ENCODE measurements around the gene DCLK2.
"Not testable (repeated sequence)": the region's sequence is repeated elsewhere in the genome, so short reads cannot be mapped to it uniquely, and the experiment has no call there.

Gene DCLK2

DNA sequence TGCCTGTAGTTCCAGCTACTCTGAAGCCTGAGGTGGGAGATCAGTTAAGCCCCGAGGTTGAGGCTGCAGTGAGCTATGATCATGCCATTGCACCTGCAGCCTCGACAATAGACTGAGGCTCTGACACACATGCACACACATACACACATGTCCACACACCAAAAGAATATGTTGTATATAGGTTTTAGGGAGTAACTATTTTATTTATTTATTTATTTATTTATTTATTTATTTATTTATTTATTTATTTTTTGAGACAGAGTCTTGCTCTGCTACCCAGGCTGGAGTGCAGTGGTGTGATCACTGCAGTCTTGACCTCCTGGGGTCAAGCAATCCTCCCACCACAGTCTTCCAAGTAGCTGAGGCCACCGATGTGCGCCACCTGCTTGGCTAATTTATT is 78.3 kb downstream of the DCLK2 start:
- no peak for DNase-seq

DNA sequence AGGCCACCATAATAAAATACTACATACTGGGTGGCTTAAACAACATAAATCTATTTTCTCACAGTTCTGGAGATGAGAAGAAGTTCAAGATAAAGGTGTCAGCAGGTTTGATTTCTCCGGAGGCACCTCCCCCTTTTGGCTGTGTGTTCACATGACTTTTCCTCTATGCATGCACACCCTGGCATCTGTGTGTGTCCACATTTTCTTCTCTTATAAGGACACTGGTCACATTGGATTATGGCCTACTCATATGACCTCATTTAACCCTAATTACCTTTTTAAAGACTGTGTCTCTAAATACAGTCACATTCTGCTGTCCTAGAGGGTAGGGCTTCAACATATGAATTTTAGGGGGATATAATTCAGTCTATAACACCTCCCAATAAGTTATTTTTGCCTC is 79.8 kb downstream of the DCLK2 start:
- DNase-seq = no peak

- no peak for DNase-seq
Measured at GRCh38 chr4:150160473-150160872, 82.2 kb downstream of the DCLK2 start.

DNA sequence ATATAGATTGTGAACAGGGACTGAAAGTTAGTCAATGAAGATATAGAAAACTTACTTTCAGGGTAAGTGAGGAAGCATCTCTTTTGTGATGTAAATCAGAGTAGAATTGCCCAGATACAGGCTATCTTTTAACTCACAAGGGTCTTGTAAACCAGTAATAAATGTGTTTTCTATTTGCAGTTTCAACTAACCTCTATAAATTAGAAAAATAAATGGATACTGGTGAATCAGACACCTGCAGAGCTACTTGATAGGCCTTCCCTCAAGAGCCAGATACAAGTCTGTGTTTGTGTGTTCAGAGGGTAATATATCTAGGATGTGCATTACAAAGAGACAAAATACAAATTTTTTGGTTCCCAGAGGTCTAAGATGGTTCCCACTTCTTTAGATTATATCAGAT is 82.9 kb downstream of the DCLK2 start:
- no peak for DNase-seq

DNA sequence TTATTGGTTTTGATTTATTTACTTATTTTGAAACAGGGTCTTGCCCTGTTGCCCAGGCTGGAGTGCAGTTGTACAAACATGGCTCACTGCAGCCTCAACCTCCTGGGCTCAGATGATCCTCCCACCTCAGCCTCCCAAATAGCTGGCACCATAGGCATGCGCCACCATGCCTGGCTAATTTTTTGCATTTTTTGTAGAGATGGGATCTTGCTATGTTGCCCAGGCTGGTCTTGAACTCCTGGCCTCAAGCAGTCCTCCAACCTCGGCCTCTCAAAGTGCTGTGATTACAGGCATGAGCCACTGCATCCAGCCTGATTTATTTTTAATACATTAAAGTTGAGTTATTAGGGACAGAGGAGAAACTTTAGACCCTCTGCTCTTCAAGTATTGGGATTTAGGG is 83.8 kb downstream of the DCLK2 start:
- DNase-seq = not testable (repeated sequence)

GRCh38 chr4:150164055-150164454 is 85.8 kb downstream of the DCLK2 start:
- no peak for DNase-seq

GRCh38 chr4:150164956-150165629 is 86.8 kb downstream of the DCLK2 start:
- DNase-seq = no peak

- DNase-seq = no peak
Measured at GRCh38 chr4:150167054-150167453, 88.8 kb downstream of the DCLK2 start.

DNA sequence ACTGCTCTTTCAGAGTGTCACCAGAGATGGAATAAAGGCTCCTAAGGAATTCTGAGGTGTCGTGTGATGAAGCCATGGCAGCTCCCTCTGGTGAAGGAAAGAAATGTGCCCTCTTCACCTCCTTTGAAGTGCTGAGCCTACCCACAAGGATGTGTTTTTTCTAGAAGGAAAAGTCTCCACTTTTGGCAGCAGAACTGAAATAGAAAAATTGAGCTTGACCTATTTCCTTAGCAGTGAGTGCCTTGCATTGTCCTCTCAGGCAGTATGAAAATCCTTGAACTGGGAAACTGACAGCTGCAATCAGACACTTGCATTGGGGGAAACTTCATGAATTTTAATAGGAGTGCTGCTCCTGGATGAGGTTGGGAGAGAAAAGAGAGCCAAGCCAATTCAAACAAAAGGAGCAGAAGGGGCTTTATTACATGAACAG is 95.2 kb downstream of the DCLK2 start:
- DNase-seq = no peak

- no peak for DNase-seq
Measured at GRCh38 chr4:150173982-150174398, 95.7 kb downstream of the DCLK2 start.

DNA sequence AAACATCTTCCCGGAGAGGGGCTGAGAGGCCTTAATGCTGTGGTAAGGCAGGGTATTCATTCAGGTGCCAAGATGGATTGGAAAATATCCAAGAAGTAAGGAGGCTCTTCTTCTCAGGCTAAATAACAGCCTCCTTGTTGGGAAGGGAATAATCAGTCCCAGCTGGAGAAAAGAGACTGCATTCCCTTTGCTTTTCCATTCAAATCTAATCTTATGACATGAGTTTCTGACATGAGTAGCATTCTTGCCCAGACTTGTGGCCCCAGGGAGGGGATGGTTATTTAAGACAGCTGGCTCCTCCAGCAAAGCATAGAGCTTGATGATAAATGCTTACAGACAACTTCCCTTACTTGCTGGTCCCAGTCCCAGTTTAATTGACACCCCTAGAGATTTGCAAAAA is 98.3 kb downstream of the DCLK2 start:
- no peak for DNase-seq

- DNase-seq = no peak
Measured at GRCh38 chr4:150178161-150178560, 99.9 kb downstream of the DCLK2 start.

DNA sequence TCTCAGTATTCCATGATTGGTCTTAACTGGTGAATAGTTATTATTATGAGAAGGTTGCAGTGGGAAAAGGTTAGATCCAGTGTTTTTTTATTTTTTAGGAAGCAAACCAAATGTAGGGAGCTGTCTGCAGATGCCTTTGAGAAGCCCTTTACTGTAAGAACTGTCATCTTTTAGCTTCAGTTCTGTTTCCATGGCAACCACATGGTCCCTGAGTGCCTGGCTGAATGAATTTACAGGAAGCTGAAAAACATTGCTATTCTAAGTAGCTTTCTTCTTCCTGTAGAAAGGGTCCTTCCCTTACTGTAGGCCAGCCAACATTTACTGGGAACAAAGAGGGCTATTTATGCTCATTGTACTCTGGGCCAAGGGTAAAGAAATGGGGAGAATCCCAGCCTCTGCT is 103.3 kb downstream of the DCLK2 start:
- DNase-seq = no peak

GRCh38 chr4:150182794-150183193 is 104.5 kb downstream of the DCLK2 start:
- DNase-seq = no peak

- not testable (repeated sequence) for DNase-seq
Measured at GRCh38 chr4:150185033-150185432, 106.8 kb downstream of the DCLK2 start.

DNA sequence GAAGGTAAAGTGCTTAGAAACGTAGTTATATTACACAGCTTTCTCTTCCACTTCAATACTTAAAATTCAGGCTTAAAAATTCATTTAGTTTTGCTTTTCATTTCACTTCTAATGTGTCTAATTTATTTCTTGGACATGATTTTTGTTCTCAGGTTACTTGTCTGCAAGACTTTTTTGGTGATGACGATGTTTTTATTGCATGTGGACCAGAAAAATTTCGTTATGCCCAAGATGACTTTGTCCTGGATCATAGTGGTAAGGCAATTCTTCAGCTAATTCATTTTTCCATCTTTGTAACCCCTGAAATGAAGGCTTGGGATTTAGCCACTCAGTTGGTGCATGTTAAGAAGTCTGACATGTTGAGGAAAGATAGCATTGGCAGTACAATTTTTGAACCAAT is 114.7 kb downstream of the DCLK2 start:
- no peak for DNase-seq

DNA sequence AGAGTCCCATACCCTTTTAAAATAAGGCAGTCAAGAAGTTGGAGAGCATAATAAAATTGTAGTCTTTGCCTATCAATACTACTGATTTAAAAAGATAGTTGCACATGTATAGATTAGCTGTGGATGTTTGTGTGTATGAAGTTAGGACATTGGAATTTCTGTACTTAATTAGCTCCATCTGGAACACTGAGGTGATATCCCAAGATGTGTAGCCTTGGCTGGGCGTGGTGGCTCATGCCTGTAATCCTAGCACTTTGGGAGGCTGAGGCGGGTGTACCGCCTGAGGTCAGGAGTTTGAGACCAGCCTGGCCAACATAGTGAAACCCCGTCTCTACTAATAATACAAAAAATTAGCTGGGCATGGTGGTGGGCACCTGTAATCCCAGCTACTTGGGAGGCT is 119.0 kb downstream of the DCLK2 start:
- not testable (repeated sequence) for DNase-seq

DNA sequence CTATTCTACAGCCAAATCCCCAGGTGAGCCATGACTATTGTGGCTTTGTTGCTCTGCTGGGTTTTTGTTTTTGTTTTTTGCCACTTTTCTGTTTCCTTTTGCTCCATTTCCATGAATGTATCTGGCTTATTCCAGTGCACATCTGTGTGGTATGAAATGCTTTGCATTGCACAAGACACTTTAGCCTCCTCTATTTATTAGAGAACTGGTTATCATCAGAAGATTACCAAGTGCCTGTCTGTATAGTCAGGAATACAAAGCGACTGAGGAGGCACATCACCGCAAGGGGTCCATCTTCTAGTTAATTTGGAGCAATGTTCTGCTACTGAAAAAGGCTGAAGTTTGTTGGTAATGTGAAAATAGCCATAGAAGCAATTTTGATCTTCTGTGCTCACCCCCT is 120.8 kb downstream of the DCLK2 start:
- DNase-seq = no peak

DNA sequence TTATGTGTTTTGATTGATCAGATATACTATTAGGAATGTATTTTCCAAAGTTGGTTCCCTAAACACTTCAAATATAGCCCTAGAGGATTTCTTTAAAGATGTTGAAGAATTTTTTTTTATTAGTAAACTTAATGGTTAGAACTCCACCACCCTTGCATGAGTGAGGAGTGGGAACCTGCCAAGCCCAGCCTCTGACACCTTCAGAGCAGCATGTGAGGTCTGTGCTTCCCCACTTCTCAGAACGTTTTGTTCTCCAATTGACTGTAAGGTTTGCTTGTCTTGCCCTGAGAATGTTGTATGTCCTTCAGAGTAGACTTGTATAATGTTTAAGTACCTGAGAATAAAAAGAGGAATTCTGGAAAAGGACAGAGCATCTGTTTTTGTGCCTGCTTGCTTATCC is 126.8 kb downstream of the DCLK2 start:
- no peak for DNase-seq

DNA sequence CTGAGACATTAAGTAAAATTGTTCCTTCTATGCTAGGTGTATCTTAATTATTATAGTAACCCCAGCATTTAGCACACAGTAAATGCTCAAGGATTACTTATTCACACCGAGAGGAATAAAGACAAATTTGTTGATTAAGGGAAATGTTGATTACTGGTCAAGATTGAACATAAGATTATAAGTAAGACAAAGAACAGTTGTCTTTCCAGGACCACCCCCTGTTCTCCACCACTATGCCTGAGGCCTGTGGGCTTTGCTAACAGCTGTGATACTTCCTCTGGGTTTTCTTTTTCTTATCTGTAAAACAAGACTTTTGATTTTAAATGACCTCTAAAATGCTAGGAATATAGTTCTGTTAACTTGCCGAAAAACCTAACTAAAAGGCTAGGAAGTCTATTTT is 128.0 kb downstream of the DCLK2 start:
- DNase-seq = no peak

GRCh38 chr4:150206954-150207353 is 128.7 kb downstream of the DCLK2 start:
- DNase-seq = no peak

GRCh38 chr4:150207871-150208270 is 129.6 kb downstream of the DCLK2 start:
- no peak for DNase-seq

GRCh38 chr4:150209140-150209829 is 131.0 kb downstream of the DCLK2 start:
- peak; percentile 18 for DNase-seq

- no peak for DNase-seq
Measured at GRCh38 chr4:150211016-150211415, 132.8 kb downstream of the DCLK2 start.
